GM19238 (cell line): ENCODE data around the gene CDK7.
"Not testable (repeated sequence)": the region's sequence is repeated elsewhere in the genome, so short reads cannot be mapped to it uniquely, and the experiment has no call there.

Source experiments
- DNase-seq: peaks from one replicate; pipeline ENCODE4 v3.0.0; 2011; ENCODE audit warnings: low spot score; ENCODE audit not compliant: insufficient read length

The CDK7 gene

DNA sequence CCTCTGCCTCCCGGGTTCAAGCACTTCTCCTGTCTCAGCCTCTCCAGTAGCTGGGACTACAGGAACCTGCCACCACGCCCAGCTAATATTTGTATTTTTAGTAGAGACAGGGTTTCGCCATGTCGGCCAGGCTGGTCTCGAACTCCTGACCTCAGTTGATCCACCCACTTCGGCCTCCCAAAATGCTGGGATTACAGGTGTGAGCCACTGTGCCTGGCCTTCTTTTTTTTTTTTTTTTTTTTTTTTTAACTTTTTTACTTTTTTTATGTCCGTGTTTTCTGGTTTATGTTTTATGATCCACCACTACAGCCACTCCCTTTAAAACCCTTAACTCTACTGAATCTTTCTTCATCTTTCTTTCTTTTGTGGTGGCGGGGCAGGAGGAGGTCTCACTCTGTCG is 2.0 kb downstream of the CDK7 start:
- DNase-seq, result not testable (repeated sequence)

DNA sequence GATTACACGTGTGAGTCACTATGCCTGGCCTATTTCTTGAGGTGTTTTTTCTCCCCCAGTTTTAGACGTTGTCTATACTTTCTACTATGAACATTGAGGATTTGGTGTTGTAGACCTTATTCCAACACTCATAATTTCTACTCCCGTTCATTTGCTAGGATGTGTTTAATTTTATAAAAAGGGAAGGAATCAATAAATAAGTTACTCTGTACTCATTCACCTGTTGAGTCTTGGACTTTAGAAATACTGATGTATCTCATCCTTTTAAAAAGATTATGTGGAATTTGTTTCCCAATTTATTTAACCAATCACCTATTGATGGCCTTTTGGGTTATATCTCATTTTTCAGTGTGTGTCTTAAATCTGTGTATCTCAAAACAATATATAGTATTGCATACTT is 3.2 kb downstream of the CDK7 start:
- no peak for DNase-seq

DNA sequence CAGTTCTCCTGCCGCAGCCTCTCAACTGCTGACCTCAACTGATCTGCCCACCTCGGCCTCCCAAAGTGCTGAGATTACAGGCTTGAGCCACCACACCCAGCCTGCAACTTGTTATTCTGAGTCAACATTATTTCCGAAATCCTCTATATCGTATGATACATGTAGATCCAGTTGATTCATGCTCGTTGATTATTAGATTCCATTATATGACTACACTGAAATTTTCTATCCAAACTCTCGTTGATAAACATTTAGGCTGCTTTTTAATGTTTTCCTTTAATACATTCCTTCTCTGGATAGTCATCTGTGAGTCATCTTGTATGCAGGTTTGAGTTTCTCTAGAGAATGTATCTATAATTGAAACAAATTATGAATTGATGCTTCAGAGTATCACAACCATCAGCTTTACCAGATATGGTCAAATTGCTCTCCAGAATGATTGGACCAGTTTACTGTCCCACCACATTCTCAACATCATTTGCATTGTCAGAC is 4.1 kb downstream of the CDK7 start:
- DNase-seq, result no peak

DNA sequence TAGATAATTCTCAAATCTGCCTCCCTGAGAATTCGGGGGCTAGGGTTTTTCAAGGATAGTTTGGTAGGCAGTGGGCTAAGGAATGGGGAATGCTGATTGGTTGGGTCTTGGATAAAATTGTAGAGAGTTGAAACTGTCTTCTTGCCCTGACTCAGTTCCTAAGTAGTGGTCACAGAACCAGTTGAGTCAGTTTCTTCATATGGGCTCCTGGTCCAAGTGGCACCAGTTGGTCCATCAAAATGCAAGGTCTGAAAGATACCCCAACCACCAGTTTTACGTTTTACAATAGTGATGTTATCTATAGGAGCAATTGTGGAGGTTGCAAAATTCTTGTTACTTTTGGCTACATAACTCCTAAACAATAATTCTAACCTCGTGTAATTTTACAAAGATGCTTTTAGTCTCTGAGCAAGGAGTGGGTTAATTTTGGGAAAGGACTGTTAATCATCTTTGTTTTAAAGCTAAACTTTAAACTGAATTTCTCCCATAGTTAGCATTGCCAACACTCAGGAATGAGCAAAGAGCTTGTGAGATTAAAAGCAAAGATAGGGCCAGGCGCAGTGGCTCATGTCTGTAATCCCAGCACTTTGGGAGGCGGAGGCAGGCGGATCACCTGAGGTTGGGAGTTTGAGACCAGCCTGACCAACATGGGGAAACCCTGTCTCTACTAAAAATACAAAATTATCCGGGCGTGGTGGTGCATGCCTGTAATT is 7.7 kb downstream of the CDK7 start:
- no peak for DNase-seq

DNA sequence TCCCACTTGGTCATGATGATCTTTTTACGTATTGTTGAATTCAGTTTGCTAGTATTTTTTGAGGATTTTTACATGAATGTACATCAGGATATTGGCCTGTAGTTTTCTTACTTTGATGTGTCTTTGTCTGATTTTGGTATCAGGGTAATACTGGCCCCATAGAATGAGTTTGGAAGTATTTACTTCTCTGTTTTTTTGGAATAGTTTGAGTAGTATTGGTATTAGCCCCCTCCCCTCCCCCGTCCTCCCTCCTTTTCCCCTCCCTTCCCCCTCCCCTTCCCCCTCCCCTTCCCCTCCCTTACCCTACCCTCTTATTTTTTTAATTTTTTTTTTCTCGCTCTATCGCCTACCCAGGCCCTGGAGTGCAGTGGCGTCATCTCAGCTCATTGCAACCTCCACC is 10.3 kb downstream of the CDK7 start:
- no peak for DNase-seq

DNA sequence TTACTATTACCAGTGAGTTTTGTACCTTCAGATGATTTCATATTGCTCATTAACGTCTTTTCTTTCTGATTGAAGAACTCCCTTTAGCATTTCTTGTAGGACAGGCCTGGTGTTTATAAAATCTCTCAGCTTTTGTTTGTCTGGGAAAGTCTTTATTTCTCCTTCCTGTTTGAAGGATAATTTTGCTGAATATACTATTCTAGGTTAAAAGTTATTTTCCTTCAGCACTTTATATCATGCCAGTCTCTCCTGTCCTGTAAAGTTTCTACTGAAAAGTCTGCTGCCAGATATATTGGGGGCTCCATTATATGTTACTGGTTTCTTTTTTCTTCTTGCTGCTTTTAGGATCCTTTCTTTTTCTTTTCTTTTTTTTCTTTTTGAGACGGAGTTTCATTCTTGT is 13.3 kb downstream of the CDK7 start:
- no peak for DNase-seq

DNA sequence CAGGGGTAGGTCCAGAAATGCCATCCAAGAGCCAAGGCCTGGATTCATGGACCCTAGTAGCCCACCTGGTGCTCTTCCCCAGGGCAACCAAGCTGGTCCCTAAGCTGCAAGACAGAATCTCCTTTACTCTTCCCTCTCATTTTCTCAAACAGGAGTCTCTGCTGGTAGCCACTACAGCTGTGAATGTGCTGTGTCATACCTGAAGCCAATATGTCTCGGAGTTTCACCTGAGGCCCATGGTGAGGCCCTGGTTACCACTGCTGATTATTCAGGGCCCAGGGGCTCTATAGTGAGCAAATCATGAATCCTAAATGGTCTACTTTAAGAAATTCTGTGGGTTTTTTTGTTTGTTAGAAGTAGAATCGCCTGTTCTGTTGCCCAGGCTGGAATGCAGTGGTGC is 15.9 kb downstream of the CDK7 start:
- no peak for DNase-seq

DNA sequence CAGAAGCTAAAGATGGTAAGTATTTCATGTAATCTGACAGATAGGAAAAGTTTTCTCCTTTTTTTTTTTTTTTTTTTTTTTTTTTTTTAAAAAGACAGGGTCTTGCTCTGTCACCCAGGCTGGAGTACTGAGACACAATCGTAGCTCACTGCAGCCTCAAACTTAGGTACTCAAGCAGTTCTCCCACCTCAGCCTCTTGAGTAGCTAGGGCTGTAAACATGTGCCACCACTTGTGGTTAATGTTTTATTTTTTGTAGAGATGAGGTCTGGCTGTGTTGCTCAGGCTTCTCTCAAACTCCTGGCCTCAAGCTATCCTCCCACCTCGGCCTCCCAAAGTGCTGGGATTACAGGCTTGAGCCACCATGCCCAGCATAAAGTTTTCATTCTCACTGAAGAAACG is 17.8 kb downstream of the CDK7 start:
- no peak for DNase-seq

DNA sequence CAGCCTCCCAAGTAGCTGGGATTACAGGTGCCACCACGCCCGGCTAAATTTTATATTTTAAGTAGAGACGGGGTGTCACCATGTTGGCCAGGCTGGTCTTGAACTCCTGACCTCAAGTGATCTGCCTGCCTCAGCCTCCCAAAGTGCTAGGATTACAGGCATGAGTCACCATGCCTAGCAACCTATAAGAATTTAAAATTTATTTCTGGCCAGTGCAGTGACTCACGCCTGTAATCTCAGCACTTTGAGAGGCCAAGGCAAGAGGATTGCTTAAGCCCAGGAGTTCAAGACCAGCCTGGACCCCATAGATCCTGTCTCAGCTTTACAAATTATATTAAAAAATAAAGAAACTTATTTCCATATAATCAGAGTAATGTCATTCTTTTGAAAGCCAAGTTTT is 21.3 kb downstream of the CDK7 start:
- not testable (repeated sequence) for DNase-seq

DNA sequence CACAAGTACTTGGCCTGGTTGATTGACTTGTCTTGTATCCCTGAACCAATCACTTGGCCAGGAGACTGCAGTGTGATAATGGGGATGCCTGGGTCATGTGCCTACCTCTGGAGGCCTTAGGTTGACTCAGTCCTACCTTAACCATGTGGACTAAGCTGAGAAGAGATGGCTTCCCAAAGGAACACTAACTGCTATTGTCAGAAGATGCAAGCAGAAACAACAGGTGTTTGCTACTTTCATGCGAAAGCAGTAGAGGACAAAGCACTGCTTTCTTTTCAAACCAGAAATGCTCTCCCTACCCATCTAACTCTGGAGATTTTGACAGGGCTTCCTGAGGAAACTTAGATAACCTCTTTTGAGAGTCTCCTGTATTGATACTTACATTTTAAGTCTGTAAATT is 22.9 kb downstream of the CDK7 start:
- DNase-seq, result no peak

DNA sequence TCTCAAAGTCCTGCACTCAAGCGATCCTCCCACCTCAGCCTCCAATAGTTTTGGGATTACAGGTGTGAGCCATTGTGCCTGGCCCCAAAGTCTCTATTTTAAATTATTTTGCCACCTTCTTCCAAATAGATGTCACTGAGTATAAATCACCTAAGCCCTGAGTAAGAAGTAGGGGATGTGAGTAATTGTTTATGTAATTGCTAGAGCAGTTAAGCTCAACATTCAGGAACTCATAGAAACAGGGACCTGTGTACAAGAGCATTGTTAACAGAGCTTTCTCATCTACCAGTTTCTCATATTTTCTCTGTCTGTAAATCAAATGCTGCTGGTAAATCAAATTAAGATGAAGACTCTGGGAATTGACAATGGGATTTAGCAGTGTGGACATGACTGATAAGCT is 26.3 kb downstream of the CDK7 start:
- DNase-seq, result no peak

DNA sequence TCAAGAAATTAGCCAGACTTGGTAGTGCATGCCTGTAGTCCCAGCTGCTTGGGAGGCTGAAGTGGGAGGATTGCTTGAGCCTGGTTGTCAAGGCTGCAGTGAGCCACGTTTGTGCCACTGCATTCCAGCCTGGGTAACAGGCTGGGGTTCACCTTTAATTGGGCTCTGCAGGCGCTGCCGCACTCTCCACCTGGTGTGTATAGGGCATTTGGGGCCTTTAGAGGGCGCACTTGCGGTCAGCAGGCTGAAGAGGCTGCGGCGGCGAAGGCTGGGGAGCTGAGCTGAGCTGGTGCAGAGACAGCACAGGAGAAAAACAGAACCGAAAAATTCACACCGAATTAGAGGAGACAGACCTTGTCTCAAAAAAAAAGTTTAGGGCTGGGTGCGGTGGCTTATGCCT is 31.2 kb downstream of the CDK7 start:
- DNase-seq, result no peak

DNA sequence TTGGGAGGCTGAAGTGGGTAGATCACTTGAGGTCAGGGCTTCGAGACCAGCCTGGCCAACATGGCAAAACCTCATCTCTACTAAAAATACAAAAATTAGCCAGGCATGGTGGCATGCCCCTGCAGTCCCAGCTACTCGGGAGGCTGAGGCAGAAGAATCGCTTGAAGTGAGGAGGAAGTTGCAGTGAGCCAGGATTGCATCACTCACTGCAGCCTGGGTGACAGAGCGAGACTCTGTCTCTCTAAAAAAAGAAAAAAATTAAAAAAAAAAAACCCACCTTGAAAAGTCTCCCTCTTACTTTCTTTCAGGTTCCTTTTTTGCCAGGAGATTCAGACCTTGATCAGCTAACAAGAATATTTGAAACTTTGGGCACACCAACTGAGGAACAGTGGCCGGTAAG is 34.2 kb downstream of the CDK7 start:
- no peak for DNase-seq

DNA sequence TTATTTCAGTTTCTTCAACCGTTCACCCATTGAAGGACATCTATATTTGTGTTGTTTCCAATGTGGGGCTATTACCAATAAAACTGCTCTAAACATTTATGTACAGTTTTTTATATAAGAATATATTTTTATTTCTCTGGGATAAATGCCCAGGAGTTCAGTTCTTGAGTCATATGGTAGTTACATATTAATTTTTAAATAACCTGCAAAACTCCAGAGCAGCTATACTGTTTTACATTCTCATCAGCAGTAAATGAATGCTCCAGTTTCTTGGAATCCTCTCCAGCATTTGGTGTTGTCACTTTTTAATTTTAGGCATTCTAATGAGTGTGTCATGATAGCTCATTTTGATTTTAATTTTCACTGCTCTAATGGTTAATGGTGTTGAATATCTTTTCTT is 36.2 kb downstream of the CDK7 start:
- DNase-seq, result no peak

DNA sequence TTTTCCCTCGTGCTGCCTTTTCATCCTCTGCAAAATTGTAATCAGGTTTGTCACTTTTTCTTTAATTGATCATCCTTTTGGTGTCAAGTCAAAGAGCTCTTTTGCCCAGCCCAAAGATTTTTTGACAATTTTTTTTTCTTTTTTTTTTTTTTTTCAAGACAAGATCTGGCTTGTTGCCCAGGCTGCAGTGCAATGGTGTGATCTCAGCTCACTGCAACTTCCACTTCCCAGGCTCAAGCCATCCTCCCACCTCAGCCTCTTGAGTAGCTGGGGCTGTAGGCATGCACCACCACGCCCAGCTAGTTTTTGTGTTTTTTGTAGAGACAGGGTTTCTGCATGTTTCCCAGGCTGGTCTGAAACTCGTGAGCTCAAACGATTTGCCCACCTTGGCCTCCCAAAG is 36.7 kb downstream of the CDK7 start:
- no peak for DNase-seq

DNA sequence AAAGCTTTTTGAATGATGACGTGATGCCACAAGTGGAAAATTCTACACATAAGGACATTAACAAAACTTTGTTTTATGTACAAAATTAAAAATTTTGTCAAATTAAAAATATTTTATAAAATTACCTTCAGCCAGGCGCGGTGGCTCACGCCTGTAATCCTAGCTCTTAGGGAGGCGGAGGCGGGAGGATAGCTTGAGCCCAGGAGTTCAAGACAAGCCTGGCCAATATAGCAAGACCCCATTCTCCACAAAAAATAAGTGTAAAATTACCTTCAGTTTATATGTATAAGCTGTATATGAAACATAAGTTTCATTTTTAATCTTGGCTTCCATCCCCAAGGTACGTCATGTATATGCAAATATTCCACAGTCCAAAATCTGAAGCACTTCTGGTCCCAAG is 40.9 kb downstream of the CDK7 start:
- no peak for DNase-seq

DNA sequence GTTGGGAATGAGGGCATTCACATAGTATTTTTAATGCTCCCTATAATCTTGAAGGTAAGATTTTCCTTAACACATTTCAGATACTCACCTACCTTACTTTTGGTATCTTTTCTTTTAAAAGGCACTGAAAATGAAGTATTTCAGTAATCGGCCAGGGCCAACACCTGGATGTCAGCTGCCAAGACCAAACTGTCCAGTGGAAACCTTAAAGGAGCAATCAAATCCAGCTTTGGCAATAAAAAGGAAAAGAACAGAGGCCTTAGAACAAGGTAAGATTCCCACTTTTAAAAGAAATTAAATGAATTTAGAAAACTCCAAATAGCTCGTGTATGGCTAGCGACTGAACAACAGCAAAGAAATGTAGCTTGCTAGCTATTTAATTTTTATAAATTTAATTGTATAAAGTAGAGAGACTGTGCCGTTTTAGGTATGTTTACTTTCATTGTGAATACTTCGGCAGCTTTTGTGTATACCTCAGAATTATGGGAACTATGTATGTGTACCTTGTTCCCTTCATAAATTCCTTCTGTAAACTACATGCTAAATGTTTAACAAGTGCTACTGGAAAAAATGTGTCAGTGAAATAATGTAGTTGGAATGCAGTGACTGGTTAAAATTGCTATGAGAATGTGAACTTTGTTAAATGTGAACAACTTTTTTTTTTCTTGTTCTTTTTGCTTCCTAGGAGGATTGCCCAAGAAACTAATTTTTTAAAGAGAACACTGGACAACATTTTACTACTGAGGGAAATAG is 41.9 kb downstream of the CDK7 start:
- no peak for DNase-seq

DNA sequence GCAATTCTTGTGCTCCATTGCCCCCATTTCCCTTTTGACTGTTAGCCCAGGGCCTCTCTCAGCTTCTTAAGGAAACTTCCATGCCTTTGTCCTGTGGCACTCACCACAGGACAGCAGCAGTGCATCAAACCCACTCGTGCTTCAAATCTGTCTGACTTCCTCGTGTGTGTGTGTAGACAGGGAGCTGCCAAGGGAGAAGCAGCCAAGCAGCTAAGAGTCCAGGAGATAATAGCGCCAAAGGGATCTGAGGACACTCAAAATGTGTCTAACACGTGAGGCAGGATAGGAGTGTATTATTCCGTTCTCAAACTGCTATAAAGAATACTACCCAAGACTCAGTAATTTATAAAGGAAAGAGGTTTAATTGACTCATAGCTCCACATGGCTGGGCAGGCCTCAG is 44.8 kb downstream of the CDK7 start:
- no peak for DNase-seq

DNA sequence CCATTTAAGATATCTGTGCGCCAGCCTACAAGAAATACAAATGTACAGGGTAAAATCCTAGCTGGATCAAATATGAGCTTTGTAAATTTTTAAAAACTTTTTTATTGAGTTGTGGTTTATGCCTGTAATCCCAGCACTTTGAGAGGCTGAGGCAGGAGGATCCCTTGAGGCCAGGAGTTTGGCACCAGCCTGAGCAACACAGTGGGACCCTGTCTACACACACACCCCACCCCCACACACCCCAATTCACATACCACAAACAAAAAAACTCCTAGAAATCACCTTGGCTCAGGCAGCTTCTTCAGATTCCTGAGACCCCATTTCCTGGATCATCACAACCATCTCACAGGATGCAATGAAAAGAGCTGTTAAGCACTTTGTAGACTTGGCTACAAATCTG is 46.4 kb downstream of the CDK7 start:
- DNase-seq, result no peak

DNA sequence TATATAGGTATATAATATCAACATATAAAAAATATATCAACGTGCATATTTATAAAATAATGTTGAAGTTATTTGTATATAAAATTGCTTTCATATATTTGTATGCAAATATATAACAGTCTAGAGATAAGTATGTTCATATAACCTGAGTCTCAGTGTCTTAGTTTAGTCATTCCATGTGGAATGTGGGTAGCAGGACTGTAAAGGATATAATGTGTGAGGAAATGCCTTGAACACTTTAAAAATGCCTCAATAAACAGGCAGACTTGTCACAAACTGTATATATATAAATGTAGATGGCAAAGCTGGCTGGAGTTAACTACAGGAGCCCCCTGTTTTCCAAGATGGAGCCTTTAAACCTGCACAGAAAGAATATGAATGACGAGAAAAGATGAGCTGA is 49.5 kb downstream of the CDK7 start:
- DNase-seq, result no peak

DNA sequence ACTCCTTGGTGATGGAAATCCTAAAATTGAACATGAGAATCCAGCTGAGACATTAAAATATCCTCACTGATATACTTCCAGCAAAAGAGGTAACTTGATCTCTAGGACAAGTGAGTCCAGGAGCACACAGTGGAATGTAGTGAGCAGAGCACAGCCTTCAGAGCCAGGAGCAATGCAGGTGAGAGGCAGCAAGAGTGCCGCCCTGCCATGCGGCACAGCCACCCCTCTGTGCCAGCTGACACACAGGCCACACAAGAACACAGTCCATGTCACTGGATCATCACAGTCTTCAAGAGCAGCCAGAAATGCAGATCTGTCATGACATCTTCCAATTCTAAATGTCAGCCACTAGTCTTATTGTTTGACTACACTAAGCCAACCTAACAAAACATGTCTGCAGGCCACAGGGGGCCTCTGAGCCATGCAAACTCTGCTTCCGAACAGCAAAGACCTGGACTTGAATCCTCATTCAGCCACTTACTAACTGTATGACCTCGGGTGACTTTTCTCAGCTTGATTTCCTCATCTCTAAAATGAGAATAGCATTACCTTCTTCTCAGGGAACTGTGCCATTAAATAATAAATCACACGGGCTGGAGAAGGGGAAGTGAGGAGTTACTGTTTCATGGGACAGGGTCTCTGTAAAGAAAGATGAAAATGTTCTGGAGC is 50.9 kb downstream of the CDK7 start:
- no peak for DNase-seq

DNA sequence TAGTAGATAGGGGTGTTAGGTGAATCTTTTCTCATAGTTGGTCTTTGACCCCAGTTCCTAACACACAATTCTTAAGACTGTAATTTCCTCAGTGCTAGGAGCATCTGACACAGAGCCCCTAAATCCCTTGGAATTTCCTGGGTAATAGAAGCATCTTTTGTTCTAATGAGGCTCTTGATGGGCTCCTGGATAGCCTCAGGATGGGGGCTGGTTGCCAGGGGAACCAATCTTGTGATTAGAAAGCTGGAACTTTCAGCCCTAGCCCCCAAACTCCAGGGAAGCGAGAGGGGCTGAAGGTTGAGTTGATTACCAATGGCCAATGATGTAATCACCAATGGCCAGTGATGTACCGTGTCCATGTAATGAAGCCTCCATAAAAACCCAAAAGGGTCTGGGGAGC is 53.4 kb downstream of the CDK7 start:
- DNase-seq, result no peak

DNA sequence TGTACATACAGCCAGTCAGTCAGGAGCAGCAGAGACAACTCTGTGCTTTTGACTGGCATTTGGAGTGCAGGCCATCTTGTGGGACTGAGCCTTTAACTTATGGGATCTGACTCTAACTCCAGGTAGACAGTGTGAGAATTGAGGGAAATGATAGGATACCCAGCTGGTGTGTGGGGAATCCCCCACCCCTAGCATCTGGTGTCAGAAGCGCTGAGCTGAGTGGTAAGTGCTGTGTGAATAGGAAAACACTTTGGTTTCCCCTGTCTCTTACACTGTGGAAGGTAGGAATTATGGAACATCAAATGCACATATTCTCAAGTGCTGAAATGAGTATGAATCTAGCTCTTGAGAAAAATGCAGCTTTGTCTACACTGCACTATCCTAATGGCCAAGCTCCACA is 54.0 kb downstream of the CDK7 start:
- no peak for DNase-seq
